Measurements from ENCODE around the gene KRTAP17-1.

GRCh38 chr17:41339571-41340172 lies 24.2 kb upstream of the KRTAP17-1 start:
- no peak for TF ChIP-seq CTCF (IDR thresholded peaks at IDR 0.05)
- TF ChIP-seq POLR2A (IDR thresholded peaks at IDR 0.05), result no peak

All from adrenal gland (tissue), 5 donors.